GM21576 (cell line): ENCODE measurements around the gene HACE1.
"Not testable (repeated sequence)": the region's sequence is repeated elsewhere in the genome, so short reads cannot be mapped to it uniquely, and the experiment has no call there.

Source experiments
- ATAC-seq: cut with Tn5 transposase; IDR thresholded peaks from one replicate; pipeline ENCODE4 v1.9.1; 2021; ENCODE audit warnings: mild to moderate bottlenecking, moderate library complexity; ENCODE audit not compliant: unreplicated experiment

Gene HACE1

GRCh38 chr6:104835782-104836181, 23.9 kb downstream of the HACE1 start:
- ATAC-seq = no peak

GRCh38 chr6:104829183-104829958, 30.3 kb downstream of the HACE1 start:
- no peak for ATAC-seq

- no peak for ATAC-seq
Observed at GRCh38 chr6:104828478-104828877, 31.2 kb downstream of the HACE1 start.

- not testable (repeated sequence) for ATAC-seq
Observed at GRCh38 chr6:104820820-104821219, 38.9 kb downstream of the HACE1 start.

- ATAC-seq = no peak
Observed at GRCh38 chr6:104816125-104816524, 43.6 kb downstream of the HACE1 start.

GRCh38 chr6:104814743-104815142, 45.0 kb downstream of the HACE1 start:
- ATAC-seq = no peak

- ATAC-seq = no peak
Observed at GRCh38 chr6:104813552-104813951, 46.2 kb downstream of the HACE1 start.

GRCh38 chr6:104809116-104809515, 50.6 kb downstream of the HACE1 start:
- ATAC-seq = no peak

- not testable (repeated sequence) for ATAC-seq
Observed at GRCh38 chr6:104805335-104805734, 54.4 kb downstream of the HACE1 start.

GRCh38 chr6:104799134-104799657, 60.5 kb downstream of the HACE1 start:
- no peak for ATAC-seq

- no peak for ATAC-seq
Observed at GRCh38 chr6:104796031-104796785, 63.5 kb downstream of the HACE1 start.

- ATAC-seq = no peak
Observed at GRCh38 chr6:104795363-104795762, 64.4 kb downstream of the HACE1 start.

- peak; percentile 86 for ATAC-seq
Observed at GRCh38 chr6:104789770-104790190, 69.9 kb downstream of the HACE1 start.

GRCh38 chr6:104788400-104788799, 71.3 kb downstream of the HACE1 start:
- ATAC-seq = no peak

- no peak for ATAC-seq
Observed at GRCh38 chr6:104787305-104787704, 72.4 kb downstream of the HACE1 start.

- no peak for ATAC-seq
Observed at GRCh38 chr6:104784884-104785283, 74.8 kb downstream of the HACE1 start.

GRCh38 chr6:104771258-104771832, 88.4 kb downstream of the HACE1 start:
- peak; percentile 76 for ATAC-seq

GRCh38 chr6:104768906-104769305, 90.8 kb downstream of the HACE1 start:
- no peak for ATAC-seq

GRCh38 chr6:104766595-104766994, 93.1 kb downstream of the HACE1 start:
- ATAC-seq = no peak

- ATAC-seq = no peak
Observed at GRCh38 chr6:104754788-104755409, 104.8 kb downstream of the HACE1 start.

GRCh38 chr6:104753251-104753650, 106.5 kb downstream of the HACE1 start:
- no peak for ATAC-seq
